CD4-positive, alpha-beta T cell treated with Interleukin-21 for 1 hour (primary cell): ENCODE results near the gene SERP2.

Experiments used
- DNase-seq: peaks from one replicate; pipeline ENCODE4 v3.0.0-alpha.2; 2020

The SERP2 gene

GRCh38 chr13:44413095-44413494 lies 39.5 kb downstream of the SERP2 start:
- no peak for DNase-seq

DNA sequence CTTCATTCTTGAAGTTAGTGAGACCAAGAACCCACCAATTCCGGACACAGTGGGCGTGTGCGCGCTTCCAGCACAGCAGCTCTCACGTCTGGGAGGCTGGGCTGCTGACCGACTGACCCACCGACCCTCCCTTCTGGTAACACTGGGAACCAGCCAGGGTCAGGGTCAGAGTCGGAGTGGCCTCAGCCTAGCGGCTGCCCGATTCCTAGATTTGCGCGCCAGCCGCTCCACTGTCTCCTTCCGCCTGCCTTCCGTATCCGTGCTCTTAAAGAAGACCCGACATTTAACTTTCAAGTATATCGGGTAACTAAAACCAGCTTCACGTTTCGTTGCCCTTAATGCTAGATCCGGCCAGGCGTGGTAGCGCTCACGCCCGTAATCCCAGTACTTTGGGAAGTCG lies 41.1 kb downstream of the SERP2 start:
- DNase-seq, result no peak

- no peak for DNase-seq
Observed at GRCh38 chr13:44415815-44416214, 42.2 kb downstream of the SERP2 start.

DNA sequence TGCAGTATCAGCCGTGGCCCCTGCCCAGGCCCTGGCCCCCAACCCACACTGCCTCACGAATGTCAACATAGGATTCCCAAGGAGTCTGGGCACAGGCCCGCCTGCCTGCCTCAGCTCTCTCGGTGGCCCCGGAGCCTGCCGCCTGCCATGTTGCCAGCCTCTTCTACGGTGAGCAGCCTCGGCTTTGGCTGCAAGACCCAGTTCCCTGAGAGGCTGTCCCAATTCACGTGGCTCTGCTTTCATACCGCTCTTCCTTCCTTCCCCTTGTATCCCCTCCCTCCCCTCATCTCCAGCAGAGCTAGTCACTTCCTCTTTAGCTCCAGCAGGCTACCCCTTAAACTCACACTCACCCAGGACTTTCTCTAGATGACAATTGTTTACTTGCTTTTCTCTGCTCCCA lies 42.7 kb downstream of the SERP2 start:
- no peak for DNase-seq

- DNase-seq, result no peak
Observed at GRCh38 chr13:44416744-44417143, 43.1 kb downstream of the SERP2 start.

GRCh38 chr13:44417446-44417845 lies 43.8 kb downstream of the SERP2 start:
- no peak for DNase-seq

GRCh38 chr13:44417876-44418275 lies 44.3 kb downstream of the SERP2 start:
- no peak for DNase-seq

DNA sequence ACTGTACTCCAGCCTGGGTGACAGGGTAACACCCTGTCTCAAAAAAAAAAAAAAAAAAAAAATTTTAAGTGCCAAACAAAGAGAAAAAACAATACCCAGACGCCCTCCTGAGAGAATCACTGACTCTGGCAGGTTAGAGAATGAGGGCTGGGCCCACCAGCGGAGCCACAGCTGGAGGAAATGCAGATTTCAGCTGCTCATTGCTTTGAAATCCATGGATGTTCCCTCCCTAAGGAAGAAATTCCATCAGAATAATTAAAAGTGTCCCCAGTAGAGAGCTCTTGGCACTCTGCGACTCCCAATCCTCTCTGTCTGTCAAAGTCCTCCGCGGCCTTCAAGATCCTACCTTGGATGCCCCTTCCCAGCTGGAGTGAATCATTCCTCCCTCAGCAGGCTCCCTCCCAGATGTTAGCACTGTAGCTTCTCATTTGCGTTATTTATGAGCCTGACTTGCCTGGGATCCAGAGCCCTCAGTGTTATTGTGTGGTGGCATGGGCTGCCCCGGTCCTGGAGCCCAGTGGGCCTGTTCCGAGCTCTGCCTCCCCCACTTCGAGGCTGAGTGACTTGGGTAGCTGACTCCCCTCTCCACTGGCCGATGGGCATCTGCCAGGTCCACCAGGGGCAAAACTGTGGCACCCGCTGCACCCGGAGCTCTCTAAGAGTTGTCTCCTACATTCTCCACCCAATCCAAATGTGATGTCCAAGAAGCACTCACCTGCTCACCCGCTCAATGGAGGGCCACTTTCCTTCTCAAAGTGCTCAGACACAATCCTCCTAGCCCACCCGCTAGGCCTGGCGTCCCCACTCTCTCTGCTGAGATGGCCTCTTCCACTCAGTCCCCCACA lies 47.0 kb downstream of the SERP2 start:
- no peak for DNase-seq

- DNase-seq, result no peak
Observed at GRCh38 chr13:44421853-44422525, 48.4 kb downstream of the SERP2 start.

- DNase-seq, result no peak
Observed at GRCh38 chr13:44422755-44423643, 49.4 kb downstream of the SERP2 start.

DNA sequence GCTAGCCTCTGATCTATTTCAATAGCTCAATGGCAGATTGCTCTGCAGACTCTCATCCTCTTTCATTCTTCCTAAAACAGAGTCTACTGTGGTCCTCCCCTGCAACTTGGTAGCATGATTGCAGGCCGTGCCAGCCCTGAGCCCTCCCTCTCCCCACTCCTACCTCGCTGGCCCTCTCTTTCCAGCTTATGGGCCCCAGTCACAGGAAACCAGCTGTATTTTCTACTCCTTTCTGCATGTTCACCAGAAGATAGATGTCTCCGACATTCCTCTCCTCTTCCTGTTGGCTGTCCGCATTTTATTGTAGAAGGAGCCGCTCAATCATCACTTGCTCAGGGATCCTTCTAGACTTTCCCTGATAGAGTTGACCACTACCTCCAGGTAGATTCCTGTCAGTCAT lies 50.2 kb downstream of the SERP2 start:
- DNase-seq, result no peak

- no peak for DNase-seq
Observed at GRCh38 chr13:44425041-44425814, 51.6 kb downstream of the SERP2 start.

DNA sequence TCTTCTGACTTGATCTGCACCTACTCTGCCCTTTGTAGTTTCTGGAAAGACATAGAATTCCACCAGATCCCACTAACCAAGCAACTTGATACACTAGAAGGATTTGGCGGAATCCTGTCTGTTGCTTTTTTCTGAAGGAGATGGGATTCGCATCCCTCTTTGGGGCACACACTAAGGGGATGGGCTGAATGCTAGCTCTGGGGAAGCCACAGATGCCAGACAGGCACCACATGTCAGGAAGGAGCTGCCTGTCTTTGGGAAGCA lies 52.1 kb downstream of the SERP2 start:
- DNase-seq, result no peak

DNA sequence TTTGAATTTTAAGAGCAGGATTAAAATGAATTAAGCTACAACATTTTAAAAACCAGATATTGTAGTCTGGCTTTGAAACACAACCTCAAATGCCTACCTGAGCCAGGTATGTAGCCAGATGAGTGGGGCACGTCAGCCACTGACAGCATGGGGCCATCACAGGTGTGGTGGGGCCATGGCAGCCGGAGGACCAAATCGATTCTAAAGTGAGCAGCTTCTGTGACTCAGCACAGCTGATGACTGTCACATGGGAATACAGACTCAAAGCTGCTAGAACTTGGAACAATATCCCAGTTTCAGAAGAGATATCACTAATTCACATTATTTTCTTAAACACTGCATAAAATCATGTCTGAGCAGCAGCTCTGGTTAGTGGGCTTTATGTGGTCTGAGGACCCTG lies 52.8 kb downstream of the SERP2 start:
- no peak for DNase-seq

DNA sequence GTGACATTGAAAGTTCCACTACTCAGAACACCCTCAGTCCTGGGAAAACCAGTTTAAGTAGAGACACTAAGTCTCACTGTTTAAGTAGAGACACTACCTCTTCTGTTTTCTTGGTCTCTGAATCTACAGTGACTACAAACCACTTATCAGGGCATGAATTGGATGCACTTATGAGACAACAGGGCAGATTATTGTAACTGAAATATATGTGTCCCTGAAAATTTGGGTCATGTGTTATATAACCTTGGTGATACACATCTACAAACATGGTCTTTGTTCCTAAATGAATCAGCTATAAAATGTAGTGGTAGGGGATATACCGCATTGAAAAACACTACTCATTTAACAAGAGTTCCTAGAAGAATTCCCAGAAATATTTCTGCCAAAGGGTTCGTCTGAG lies 55.7 kb downstream of the SERP2 start:
- DNase-seq, result no peak

DNA sequence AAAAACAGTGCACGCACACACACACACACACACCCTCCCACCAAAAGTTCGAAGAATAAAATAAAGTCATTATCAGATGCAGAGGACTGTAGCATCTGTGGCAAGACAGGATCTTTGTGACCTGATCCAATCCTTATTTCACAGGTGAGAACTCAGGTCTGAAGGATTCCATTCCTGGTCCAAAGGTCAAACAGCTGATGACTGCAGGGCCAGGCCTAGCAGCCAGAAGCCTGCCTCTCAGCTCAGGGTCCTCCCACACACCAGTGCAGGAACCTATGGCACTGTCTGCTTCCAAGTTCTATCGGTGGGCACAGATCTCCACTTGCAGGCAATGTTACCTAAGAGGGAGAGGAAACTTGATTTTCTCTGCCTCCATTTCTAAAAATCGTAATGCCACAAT lies 57.5 kb downstream of the SERP2 start:
- no peak for DNase-seq

DNA sequence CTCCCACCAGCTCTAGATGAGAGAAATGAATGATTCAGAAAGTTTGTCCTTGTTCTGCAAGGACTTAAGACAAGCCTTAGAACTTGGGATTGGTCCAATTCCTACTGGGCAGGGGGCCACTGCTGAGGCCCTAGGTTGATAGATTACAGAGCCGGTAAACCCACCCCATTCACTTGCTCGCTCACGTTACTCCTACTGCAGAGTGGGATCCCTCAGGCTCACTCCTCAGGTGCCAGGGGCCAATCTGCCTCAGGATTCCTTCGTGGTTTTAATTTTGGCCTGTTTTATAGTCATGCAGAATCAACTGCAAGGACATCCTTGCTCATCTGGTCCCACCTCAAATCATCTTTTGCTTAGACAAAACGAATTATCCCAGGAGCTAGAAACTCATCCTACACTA lies 59.0 kb downstream of the SERP2 start:
- no peak for DNase-seq

DNA sequence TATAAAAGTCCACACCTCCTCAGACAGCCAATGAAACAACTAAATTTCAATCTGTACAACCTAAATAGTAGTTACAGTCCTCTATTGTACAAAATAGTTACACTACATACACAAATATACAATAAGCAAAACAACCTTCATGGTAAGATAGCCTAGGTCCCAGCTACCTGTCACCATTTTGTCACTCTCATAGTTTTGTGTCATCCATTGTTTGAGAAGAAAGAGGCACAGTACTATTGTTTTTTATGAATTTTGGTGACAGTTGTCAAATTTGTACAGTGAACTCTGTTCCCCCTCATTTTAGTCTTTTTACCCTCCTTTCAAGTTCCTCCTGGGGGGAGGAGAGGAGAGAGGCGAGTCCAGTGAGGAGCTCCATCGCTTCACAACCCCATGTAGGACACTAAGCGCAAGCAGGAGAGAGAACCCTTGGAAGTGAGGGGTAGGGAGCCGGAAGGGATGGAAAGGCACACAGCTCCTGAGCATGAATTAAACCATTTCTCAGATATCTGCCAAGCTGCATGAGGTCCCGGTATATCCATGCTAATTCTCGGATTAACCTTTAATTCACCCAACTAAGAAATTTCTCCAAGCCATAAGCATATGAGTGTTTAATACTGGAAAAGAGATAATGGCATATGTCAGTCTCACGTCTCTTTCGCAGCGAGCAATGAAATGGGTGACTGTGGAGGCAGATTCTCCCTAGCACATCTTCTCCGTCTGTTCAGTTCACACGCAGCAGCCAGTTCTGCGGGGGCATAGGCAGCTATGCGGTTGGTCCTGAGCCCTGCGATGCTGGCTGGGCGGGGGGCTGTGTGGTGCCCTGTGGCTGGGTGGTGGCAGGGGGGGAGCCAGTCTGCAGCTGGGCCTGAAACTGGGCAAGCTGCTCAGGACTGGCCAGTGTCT lies 60.5 kb downstream of the SERP2 start:
- DNase-seq, result no peak

GRCh38 chr13:44434766-44435141 lies 61.1 kb downstream of the SERP2 start:
- no peak for DNase-seq

DNA sequence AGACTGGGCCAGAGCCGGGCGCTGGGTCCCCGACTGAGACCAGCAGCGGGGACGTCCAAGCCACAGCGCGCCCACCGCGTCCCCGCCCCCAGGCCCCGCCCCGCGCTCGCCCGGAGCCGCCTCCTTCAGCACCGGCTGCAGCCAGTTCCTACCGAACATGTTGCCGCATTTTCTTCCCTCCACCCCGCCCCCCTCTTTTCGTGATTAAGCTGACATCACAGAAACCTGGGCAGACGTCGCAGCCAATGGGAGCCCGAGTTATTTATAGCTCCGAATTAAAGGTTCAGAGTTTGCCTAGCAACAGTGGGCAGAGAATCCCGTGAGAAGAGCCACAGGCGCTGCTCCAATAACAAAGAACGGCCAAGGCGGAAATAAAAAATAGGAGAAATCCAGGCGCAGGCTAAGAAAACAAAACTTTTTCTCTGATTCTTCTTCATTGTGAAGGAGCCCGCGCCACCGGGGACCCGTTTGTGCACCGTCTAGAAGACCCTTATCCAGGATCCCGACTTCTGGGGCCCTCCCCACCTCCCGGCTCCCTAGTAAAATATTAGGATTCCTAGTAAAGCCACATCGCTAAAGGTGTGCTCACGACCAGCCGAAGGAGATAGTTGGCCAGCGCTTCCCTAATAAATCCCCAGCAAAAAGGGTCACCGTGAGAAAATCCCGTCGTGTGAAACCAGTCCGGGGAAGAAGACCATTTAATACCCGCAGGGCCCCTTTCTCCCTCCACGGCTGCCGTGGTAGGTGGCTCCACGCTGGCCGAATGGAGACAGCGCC lies 61.7 kb downstream of the SERP2 start:
- peak; percentile 95 for DNase-seq

- no peak for DNase-seq
Observed at GRCh38 chr13:44435919-44436510, 62.4 kb downstream of the SERP2 start.
